Measurements from ENCODE around the gene MARF1. TPM values are rescaled to one million over a fixed set of nuclear protein-coding genes. Genes with fewer than 3 reads are reported as not detected.

MARF1 gene
- total and polyA plus RNA-seq, 2 of the 8 experiments (the other 6 are each of a cell fraction or from before 2014, with no cell fraction given), result 5.6 to 31.4 TPM

- Histone ChIP-seq H3K56ac (replicated peaks; ENCODE audit: insufficient read length, low read depth, low read length) (no peak overlapping the region), H2BK120ac (replicated peaks; ENCODE audit: low read depth, low read length) (no peak overlapping the region), H4K20me1 (replicated peaks in 1 of 2; ENCODE audit: control insufficient read depth in 1 of 2, insufficient read depth in 2 of 2, low read length in 2 of 2) (peaks cover 0 to 2% of the 10 kb centered on the region in 2 experiments), H3K4ac (replicated peaks; ENCODE audit: insufficient read length, low read depth, low read length) (no peak overlapping the region), H3K4me2 (ENCODE audit: insufficient read depth in 1 of 2, low read depth in 2 of 2, low read length in 2 of 2) (no peak overlapping the region), H3K4me1 (replicated peaks in 1 of 4; ENCODE audit: control insufficient read depth in 3 of 4, insufficient read depth in 4 of 4, low read length in 3 of 4) (no peaks in the 10 kb centered on the region), H3K27me3 (replicated peaks in 1 of 4; ENCODE audit: control insufficient read depth in 3 of 4, extremely low read depth in 1 of 4, insufficient read depth in 3 of 4, low read length in 3 of 4) (no peaks in the 10 kb centered on the region), H3K14ac (ENCODE audit: insufficient read length) (no peak overlapping the region), H3K36me3 (ENCODE audit: control insufficient read depth in 2 of 4, insufficient read depth in 4 of 4, low read length in 3 of 4) (peaks cover 10 to 52% (median 48%) of the 10 kb centered on the region in 4 experiments), H4K91ac (replicated peaks; ENCODE audit: insufficient read length, low read length) (no peak overlapping the region), H4K5ac (ENCODE audit: insufficient read length, low read depth, low read length) (no peak overlapping the region), H3K27ac (ENCODE audit: low read depth, low read length) (no peak overlapping the region), H4K8ac (ENCODE audit: extremely low read depth, insufficient read depth, low read length) (no peak overlapping the region), H2AK5ac (ENCODE audit: low read depth, low read length) (no peak overlapping the region), H2BK5ac (ENCODE audit: low read depth, low read length) (no peak overlapping the region), H3K9me3 (ENCODE audit: insufficient read depth in 2 of 2, low read depth in 1 of 2, low read length in 1 of 2) (no peaks in the 10 kb centered on the region), H3K79me2 (ENCODE audit: control insufficient read depth in 1 of 2, insufficient read depth in 2 of 2, low read length in 2 of 2) (no peaks in the 10 kb centered on the region), H2BK12ac (ENCODE audit: low read depth, low read length) (no peak overlapping the region), H3K4me3 (ENCODE audit: extremely low read depth in 1 of 4, insufficient read depth in 2 of 4, low read depth in 3 of 4, low read length in 4 of 4) (no peak overlapping the region), H3K23me2 (ENCODE audit: low read depth, low read length) (no peaks in the 10 kb centered on the region), H3K79me1 (ENCODE audit: low read depth, low read length) (no peaks in the 10 kb centered on the region), H3K9ac (replicated peaks in 1 of 4; ENCODE audit: extremely low read depth in 1 of 4, low read depth in 3 of 4, low read length in 3 of 4) (no peak overlapping the region), H3K23ac (ENCODE audit: insufficient read length) (no peak overlapping the region), H3K18ac (ENCODE audit: extremely low read depth, low read length) (no peak overlapping the region), H2BK15ac (ENCODE audit: low read length) (no peak overlapping the region), H2AFZ (ENCODE audit: low read length) (no peak overlapping the region), H2BK20ac (ENCODE audit: low read length) (no peak overlapping the region)
- 88% methylated on average over 4 of the region's 4 CpGs; no CpG with 5 or more reads in 1 of the 2 experiments for WGBS, 2 experiments (ENCODE audit: extremely low coverage in 1 of 2, insufficient coverage in 1 of 2, insufficient read length in 1 of 2, insufficient replicate concordance in 2 of 2, low coverage in 1 of 2, low lambda C conversion rate in 2 of 2, missing lambda C conversion rate in 1 of 2)
- ChIA-PET POLR2A (ENCODE audit: partially characterized antibody) (no interaction called here), CTCF (ENCODE audit: partially characterized antibody) (interaction anchor here (0.6 kb wide), 1 partner anchor 142 kb away, joined by 3 read pairs; no protein-coding TSS in a partner anchor)
- DNase-seq (ENCODE audit: low read depth in 1 of 2, low spot score in 2 of 2) (no peak), FAIRE-seq (no peak)
- TF ChIP-seq ASH2L (IDR thresholded peaks at IDR 0.05; ENCODE audit: low read length) (no peak), MAX (IDR thresholded peaks at IDR 0.05) (no peak)
Measured at GRCh38 chr16:15621456-15621855, 21.5 kb downstream of the MARF1 start.

Measured in H1 (cell line).